Stimulated activated naive CD4-positive, alpha-beta T cell (primary cell): ENCODE data around the gene RCAN2.
"Not testable (repeated sequence)": the region's sequence is repeated elsewhere in the genome, so short reads cannot be mapped to it uniquely, and the experiment has no call there.

Source experiments
- DNase-seq, 6 experiments: peaks; one replicate each; lab custom pipeline; 2025; lab: John Stamatoyannopoulos, UW

RCAN2 gene

GRCh38 chr6:46333481-46333880 lies 157.8 kb downstream of the RCAN2 start:
- DNase-seq: no peak

- DNase-seq: not testable (repeated sequence)
Observed at GRCh38 chr6:46332448-46332847, 158.8 kb downstream of the RCAN2 start.

- DNase-seq: no peak
Observed at GRCh38 chr6:46331461-46331860, 159.8 kb downstream of the RCAN2 start.

- DNase-seq: no peak
Observed at GRCh38 chr6:46329568-46329967, 161.7 kb downstream of the RCAN2 start.

- DNase-seq: no peak
Observed at GRCh38 chr6:46327779-46328178, 163.5 kb downstream of the RCAN2 start.

- DNase-seq: no peak
Observed at GRCh38 chr6:46325561-46326530, 165.4 kb downstream of the RCAN2 start.

GRCh38 chr6:46324706-46325105 lies 166.5 kb downstream of the RCAN2 start:
- DNase-seq: no peak

GRCh38 chr6:46323966-46324622 lies 167.2 kb downstream of the RCAN2 start:
- DNase-seq: no peak

GRCh38 chr6:46323312-46323965 lies 167.8 kb downstream of the RCAN2 start:
- DNase-seq: no peak

GRCh38 chr6:46320505-46320904 lies 170.7 kb downstream of the RCAN2 start:
- DNase-seq: no peak

- no peak for DNase-seq
Observed at GRCh38 chr6:46315589-46315988, 175.7 kb downstream of the RCAN2 start.

GRCh38 chr6:46312654-46313053 lies 178.6 kb downstream of the RCAN2 start:
- no peak for DNase-seq

- no peak for DNase-seq
Observed at GRCh38 chr6:46310196-46310595, 181.1 kb downstream of the RCAN2 start.

GRCh38 chr6:46306431-46306830 lies 184.8 kb downstream of the RCAN2 start:
- DNase-seq: no peak

GRCh38 chr6:46305833-46306232 lies 185.4 kb downstream of the RCAN2 start:
- DNase-seq: no peak

- no peak for DNase-seq
Observed at GRCh38 chr6:46305236-46305635, 186.0 kb downstream of the RCAN2 start.

- DNase-seq: no peak
Observed at GRCh38 chr6:46302816-46303215, 188.4 kb downstream of the RCAN2 start.

GRCh38 chr6:46302176-46302575 lies 189.1 kb downstream of the RCAN2 start:
- no peak for DNase-seq

GRCh38 chr6:46299253-46299652 lies 192.0 kb downstream of the RCAN2 start:
- DNase-seq: no peak

- DNase-seq: no peak
Observed at GRCh38 chr6:46296586-46296985, 194.7 kb downstream of the RCAN2 start.

GRCh38 chr6:46293641-46294316 lies 197.5 kb downstream of the RCAN2 start:
- DNase-seq: no peak

GRCh38 chr6:46291880-46292279 lies 199.4 kb downstream of the RCAN2 start:
- DNase-seq: no peak
